NCI-H2107 (cell line): Measurements from ENCODE around the gene LPCAT3.

Source experiments
- DNase-seq: peaks from one replicate; lab custom pipeline; 2025; lab: John Stamatoyannopoulos, UW

LPCAT3 gene

GRCh38 chr12:6998715-6999451 lies 19.4 kb downstream of the LPCAT3 start:
- no peak for DNase-seq

GRCh38 chr12:6996040-6996441 lies 22.2 kb downstream of the LPCAT3 start:
- no peak for DNase-seq

GRCh38 chr12:6987956-6988553 lies 30.2 kb downstream of the LPCAT3 start:
- DNase-seq = no peak

DNA sequence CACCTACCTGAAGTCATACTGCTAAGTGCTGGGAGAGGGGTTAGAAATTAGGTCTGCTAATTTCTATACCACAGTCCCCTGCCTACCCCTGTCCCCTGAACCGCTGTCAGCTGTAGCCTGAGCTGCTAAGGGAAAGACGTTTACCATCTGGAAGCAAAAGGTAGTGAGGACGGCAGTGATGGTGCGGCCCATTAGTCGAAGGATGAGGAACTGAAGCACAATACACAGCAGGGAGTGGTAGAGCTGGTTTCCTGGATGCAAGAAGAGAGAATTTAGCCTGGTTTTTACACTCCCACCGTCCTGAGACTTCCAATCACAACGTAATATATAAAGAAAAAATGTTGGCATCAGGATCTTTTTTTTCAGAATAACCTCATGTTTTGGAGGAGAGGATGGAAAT lies 35.7 kb downstream of the LPCAT3 start:
- DNase-seq = no peak

DNA sequence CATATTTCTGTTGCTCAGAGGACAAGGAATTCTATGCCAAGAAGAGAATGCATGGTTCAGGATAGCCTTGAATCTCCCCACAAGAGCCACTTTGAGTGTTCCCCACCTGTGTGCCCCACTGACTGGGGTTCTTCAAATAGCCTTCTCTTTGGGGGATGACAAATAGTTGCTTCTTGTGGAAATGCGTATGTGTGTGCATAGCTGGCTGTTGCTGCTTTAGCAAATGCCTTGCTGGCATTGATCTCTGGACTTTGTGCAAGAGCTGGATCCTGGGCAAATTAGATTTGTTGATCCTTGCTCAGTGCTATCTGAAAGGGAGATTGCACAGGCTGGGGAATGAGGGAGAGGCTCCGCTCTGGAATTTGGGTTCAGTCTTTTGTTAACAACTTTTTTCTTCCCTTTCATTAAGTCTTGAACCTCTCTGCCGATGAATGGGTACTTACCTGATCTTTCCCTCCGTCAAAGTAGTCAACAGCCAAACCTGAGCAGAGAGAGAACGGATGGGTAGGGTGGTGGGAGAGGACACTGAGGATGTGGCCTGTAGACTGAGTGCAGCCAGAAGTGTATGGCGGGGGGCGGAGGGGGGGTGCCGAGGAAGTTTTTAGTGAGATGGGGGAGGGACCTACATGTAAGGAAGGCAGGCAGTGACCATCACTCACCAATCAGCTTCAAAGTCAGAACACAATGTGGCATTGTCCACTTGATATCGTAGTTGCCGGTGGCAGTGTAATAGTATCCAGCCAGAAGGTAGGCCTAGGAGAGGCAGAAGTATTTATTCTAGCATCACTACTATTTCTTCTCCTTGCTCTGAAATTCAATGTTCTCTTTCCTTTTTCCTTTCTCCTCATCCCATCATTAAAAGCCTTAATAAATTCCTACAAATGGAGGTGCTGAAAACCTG lies 36.9 kb downstream of the LPCAT3 start:
- no peak for DNase-seq

- DNase-seq = no peak
These were observed 37.5 kb downstream of the LPCAT3 start for GRCh38 chr12:6980740-6981139.

- DNase-seq = no peak
These were observed 38.2 kb downstream of the LPCAT3 start for GRCh38 chr12:6980075-6980474.

DNA sequence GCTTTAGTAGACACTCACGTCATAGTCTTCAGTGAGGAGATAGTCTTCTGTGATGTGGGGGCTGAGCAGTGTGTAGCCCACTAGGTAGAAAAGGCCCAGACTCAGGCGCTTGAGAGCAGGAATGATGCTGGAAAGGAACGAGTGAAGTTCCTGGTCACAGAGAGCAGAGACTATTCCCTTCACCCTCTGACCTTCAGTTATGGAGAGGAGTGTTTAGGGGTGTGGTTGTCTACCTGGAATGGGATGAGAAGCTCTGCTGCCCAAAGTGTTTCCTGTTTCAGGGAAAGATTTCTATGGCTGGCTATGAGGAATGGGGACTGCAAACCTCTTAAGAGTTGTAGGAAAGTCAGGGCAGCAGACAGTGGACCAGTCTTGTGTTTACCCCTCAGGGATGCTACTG lies 38.8 kb downstream of the LPCAT3 start:
- DNase-seq = no peak

DNA sequence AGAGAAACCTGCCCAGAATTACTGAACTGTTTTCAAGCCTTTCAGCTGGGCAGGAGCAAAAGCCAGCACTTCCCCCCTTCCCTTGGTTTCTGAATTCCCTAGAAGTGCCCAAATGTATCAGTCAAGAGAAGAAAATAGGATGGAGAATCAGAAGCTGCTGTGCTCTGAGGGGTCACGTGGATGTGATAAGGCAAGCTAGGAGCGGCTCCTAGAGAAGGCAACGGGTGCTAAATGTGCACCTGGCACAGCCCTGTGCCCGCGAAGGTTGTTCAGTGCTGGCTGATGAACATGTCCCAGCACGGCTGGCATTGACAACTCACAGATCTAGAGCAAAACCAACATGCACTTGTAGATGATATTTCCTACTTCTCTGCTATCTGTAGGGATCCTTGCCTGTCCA lies 39.3 kb downstream of the LPCAT3 start:
- no peak for DNase-seq

DNA sequence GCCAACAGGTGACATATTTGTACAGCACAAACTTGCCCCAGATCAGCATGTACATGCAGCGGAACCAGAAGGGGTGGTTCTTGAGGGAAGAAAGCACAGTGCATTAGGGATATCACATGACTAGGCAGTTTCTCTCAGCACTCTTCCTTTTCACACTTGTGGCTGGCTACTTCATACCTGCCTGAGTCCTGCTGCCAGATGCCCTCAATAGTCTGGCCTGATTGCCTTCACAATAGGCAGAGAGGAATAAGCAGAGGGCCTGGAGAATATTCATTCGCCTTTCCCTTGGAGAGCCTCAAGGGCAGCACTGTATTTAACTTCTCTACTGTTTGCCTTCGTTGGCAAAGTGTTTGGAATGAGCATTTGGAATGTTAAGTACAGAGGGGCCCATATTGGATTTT lies 39.7 kb downstream of the LPCAT3 start:
- no peak for DNase-seq

- DNase-seq = no peak
These were observed 40.1 kb downstream of the LPCAT3 start for GRCh38 chr12:6978188-6978587.

DNA sequence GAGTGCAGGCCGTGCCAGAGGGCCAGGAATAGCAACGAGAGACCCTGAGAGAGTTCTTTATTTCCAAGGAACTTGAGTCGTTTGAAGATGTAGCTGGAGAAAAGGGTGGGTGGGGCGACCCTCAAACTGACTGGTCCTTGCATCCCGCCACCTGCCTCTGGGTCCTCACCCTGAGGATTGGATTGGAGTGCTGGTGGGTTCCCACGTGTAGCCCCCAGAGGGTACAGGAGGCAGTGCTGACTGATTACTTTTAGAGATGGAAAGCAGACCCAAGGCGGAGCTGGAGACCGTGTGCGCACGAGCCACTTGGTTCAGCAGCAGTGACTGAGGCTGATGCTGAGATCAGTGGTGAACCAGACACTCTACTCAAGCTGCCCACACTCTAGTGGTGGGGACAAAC lies 40.6 kb downstream of the LPCAT3 start:
- no peak for DNase-seq

DNA sequence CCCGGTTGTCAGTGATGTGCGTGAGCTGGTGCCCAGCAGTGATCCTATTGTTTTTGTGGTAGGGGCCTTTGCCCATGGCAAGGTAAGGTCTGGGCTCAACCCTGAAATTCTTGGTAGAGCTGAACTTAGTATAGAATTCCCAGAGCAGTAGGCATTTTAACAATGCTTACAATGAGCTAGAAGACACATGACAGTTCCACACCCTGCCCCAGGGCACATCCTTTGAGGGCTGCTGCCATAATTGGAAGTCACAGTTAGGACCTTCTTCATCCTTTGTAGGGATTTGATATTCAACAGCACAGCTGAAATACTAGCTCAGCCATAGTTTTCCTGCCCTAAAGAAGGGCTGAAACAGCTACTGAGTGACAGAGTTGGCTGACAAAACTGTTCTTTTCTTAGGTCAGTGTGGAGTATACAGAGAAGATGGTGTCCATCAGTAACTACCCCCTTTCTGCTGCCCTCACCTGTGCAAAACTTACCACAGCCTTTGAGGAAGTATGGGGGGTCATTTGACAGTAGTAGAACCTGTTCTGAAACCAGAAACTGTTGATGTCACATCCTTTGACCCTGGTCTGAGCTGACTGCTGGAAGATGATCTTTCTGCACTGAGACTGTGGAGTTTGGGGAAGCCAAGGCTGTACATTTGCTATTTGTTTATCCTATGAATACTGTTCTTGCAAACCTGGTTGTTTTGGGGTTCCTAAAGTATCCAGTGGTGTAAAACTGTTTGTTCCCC lies 42.8 kb downstream of the LPCAT3 start:
- DNase-seq = no peak

GRCh38 chr12:6974180-6974579 lies 44.1 kb downstream of the LPCAT3 start:
- DNase-seq = no peak

DNA sequence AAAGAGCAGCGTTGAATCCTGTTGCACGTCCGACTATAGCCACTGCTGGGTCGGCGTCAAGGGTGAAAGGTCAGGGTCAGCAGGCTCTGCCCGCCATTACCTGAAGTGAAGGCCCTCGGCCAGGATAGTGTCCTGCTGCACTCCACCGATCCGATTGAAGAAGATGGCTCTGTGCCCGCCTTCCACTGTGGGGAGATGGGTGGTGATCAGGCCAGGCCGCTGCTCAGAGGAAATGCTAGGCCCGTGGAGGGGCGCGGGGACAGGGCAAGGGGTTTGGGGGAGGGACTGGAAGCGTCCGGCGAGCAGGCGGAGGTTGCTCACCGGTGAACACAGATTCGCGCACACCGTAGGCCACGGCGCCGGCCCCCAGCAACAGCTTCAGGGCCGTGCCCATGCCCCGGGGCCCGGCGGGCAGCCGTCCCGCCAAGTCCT lies 48.2 kb downstream of the LPCAT3 start:
- DNase-seq = no peak

DNA sequence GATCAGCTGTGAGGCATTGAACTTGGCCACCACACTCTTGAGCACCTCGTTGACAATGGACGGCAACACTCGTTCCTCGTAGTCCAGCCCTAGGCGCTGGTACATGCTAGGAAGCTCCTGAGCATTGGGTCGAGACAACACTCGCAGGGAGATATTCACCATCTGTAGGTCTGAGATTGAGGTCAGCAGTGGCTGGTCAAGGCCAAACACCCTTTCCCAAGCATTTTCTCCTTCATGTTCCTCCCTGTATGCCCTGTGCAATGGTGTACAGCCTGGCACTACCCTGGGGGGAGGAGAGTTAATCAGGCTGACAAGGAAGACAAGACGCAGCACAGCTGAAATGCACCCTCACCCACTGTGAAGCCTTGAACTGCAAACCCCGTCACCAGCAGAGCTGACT lies 49.9 kb downstream of the LPCAT3 start:
- no peak for DNase-seq

GRCh38 chr12:6967651-6968100 lies 50.6 kb downstream of the LPCAT3 start:
- DNase-seq = no peak

DNA sequence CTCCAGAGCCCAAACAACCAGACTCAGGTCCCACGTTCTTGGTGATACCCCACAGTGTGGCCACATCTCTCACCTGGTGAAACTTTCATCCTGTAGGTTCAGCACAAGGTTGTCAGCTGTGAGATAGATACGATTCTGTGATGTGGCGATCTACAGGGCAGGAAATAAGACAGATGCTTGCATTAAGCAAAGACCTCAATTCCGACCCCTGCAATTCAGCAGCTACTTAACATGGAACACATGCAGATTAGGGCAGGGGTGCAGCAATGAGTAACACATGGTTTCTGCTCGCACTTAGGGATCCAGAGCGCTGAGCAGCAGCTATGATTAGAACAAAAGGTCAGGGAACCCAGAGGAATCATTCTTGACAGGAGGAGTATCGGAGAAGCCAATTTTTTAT lies 51.9 kb downstream of the LPCAT3 start:
- DNase-seq = no peak

DNA sequence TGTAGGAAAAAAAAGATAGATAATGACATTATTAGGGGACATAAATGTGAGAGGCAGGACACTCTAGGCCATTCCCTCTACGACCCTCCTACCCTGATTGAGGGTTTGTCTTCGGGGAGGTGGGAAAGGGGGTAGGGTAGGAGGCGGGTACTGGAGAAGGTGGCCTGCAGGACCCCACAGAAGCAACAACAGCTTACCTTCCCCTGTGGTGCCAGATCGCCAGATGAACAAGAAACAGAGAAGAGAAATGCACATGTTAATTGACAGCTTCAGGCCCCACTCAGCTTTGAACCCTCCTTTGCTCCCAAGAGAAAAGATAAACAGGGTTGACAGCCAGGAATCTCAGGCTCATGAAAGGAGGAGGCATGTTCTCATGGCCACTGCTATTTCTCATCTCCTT lies 52.6 kb downstream of the LPCAT3 start:
- no peak for DNase-seq

DNA sequence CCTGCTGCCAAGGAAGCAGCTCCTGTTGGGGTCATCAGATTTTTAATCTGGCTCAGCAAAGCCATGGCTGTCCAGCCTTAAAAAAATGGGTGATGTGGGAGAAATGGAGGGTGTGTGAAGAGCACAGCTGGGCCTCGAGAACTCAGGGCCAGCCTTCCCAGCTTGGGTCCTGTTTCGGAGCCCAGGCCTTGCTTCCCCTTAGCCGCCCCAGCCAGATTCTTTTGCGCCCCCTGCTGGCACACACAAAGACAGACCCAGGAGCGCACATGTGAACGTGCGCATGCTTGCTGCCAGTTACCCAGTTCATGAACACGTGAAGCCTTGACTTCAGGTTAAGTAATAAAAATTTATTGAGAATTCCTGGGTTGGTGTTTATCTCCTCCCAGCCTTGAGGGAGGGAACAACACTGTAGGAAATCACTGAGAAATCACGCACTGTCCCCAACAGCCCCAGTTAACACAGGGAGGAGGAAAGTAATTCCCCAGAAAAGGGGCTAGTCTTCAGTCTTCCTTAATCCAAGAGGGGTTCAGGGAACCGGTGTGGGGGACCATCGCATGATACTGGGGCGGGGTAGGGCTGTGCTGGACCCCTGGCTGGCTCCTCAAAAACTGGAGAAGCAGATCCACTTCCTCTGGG lies 53.1 kb downstream of the LPCAT3 start:
- peak; percentile 91 for DNase-seq

DNA sequence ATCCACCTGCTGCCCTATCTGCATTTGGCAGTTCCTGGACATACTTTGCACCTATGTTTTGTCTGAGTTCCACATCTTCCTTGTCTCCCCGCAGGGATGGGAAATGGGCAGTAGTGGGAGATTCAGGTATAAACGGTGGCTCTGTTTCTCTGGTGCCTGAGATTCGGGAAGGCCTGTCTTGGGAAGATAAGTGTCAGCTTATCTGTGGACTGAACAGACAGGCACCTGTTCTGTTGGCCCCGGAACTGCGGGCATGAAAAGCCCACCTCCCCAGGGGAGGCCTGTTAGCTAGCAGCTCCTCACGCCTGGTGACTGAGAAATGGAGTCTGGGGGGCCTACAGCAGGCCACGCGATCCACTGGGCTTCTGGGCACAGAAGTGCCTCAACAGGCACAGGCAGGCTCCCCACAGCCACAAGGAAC lies 53.7 kb downstream of the LPCAT3 start:
- no peak for DNase-seq
